HG02973 (cell line): ENCODE data around the gene TGIF1.

Experiments
- ATAC-seq: cut with Tn5 transposase; IDR thresholded peaks from one replicate; pipeline ENCODE4 v1.9.1; 2021; ENCODE audit warnings: moderate library complexity; ENCODE audit not compliant: unreplicated experiment

The TGIF1 gene

GRCh38 chr18:3429121-3429520 is 20.9 kb upstream of the TGIF1 start:
- no peak for ATAC-seq

- no peak for ATAC-seq
Measured at GRCh38 chr18:3434685-3435084, 15.3 kb upstream of the TGIF1 start.

GRCh38 chr18:3440341-3440740 is 9.6 kb upstream of the TGIF1 start:
- ATAC-seq: no peak

GRCh38 chr18:3441290-3441689 is 8.7 kb upstream of the TGIF1 start:
- ATAC-seq: no peak

DNA sequence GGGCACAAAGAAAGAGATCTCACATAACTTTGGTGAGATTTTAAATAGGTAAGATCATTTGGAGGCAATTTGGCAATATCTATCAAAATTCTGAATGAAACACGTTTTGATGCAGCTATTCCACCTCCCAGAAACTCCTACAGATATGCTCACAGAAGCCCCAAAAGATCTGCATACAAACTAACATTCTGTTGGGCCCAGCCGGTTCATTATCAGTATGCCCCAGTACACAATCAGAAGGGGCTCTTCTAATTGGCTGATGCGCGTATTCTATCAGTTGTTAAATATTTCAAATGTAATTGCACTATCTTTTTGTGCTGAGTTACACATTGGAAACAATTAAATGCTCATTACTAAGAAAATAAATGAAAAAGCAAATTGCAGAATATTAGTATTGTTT is 7.1 kb upstream of the TGIF1 start:
- ATAC-seq: no peak

DNA sequence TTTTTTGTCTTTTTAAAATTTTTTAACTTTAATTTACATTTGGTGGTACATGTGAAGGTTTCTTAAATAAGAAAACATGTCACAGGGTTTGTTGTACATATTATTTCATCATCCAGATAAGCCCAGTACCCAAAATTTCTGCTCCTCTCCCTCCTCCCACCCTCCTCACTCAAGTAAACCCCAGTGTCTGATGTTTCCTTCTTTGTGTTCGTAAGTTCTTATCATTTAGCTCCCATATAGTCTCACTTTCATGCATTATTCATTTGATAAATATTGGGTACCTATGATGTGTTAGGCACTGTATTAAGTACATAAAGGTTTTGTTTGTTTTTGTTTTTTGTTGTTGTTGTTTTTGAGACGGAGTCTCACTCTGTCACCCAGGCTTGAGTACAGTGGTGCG is 5.7 kb upstream of the TGIF1 start:
- ATAC-seq: no peak

GRCh38 chr18:3444954-3445353 is 5.0 kb upstream of the TGIF1 start:
- ATAC-seq: no peak

DNA sequence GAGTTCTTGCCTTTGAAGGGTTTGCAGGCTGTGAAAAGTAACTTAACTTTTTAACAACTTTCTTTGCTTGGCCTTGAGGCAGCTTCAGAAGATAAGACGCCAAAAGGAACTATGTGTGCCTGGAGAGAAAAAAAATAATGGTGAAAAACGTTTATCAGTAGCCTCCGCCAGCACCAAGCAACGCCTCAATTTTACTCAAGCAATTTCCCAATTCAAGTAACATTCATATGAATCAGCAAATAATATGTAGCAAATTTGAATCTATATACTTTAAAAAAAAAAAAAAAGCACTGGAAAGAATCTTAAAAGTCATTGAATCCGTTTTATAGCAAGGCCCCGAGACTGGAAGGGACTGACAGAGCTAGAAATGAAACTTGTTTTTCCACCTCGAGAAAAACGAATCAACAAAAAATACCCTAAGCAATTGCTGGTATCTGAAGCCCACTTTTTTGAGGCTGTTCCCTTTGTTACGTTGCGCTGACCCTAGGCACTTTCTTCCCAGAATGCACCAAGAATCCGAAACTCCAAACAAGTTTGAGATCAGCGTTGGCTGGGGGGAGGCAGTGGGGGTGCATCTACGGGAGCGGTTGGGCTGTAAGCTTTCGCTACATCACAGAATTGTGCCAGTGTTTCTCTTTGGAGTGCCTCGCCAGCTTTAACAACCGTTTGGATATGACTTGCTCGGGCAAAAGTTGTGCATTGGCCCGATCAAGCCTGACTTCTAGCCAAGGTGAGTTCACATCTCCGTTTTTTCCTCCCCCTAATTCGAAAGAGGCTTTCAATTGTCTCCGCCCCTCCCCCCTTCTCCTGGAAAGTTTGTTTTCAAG is 2.7 kb upstream of the TGIF1 start:
- no peak for ATAC-seq

DNA sequence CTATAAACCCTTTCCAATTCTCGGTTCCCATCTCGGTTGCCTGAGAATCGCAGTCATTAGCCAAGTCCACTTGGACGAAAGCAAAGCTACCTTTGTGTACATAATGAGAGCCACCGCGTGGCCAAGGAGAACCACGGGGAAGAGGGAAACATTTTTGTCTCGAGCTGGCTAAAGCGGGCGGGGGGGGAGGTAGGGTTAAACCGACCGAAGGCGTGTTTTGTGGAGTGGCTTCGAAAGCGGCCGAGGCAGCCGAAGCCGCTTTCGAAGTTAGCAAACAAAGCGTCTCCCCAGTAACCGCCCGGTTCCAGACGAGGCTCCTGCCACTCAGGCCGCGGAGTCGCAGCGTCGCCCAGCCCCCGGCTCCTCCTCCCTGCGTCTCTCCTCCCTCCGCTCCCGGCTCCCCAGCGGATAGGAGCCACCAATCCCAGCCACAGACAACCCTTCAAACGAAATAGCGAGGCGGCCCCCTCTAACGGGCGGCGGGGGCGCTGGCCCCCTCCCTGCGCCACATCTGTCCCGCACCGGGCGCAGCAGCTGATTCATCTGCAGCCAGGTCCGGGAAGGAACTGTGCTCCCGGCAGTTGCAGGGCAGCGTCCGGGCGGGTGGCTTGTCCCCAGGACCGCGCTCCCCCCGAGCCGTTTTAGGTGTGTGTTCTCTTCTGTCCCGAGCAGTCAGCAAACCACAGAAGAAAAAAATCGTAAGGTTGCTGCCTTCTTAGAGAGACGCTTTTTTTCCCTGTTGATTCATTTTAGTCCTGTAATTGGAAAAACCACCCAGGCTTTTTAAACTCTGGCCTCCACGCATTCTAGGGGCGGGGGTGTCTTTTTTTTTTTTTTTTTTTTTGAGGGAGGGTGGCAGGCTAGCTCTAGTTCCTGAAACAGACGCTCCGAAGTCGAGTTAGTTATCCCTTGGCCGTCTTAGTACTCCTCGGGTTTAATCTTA is 1.8 kb upstream of the TGIF1 start:
- peak; percentile 62 for ATAC-seq

GRCh38 chr18:3448838-3449511 is 997 bp upstream of the TGIF1 start:
- ATAC-seq: peak; percentile 45

- peak; percentile 11 for ATAC-seq
Measured at GRCh38 chr18:3449512-3450011, 410 bp upstream of the TGIF1 start.

DNA sequence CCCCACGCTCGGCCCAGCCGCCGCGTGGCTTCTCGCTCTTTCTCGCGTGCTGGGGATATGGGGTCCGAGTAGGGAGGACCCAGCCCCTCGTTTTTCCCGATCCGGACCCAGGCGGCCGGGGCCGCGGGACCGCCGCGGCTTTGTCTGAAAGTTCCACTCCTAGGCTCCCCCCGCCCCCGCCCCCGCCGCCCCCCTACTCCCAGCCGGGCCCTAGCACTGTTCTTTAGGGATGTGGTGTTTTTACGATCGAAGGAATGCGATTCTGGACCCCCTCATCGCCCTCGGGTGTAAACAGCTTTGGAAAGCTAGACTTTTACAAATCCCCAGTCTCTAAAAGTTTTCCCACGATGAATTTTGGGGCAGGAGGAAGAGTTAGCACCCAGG is 819 bp downstream of the TGIF1 start:
- ATAC-seq: no peak

- no peak for ATAC-seq
Measured at GRCh38 chr18:3451183-3451988, 1.4 kb downstream of the TGIF1 start.

GRCh38 chr18:3451989-3452749 is 2.2 kb downstream of the TGIF1 start:
- no peak for ATAC-seq

- ATAC-seq: no peak
Measured at GRCh38 chr18:3452750-3453539, 3.0 kb downstream of the TGIF1 start.

DNA sequence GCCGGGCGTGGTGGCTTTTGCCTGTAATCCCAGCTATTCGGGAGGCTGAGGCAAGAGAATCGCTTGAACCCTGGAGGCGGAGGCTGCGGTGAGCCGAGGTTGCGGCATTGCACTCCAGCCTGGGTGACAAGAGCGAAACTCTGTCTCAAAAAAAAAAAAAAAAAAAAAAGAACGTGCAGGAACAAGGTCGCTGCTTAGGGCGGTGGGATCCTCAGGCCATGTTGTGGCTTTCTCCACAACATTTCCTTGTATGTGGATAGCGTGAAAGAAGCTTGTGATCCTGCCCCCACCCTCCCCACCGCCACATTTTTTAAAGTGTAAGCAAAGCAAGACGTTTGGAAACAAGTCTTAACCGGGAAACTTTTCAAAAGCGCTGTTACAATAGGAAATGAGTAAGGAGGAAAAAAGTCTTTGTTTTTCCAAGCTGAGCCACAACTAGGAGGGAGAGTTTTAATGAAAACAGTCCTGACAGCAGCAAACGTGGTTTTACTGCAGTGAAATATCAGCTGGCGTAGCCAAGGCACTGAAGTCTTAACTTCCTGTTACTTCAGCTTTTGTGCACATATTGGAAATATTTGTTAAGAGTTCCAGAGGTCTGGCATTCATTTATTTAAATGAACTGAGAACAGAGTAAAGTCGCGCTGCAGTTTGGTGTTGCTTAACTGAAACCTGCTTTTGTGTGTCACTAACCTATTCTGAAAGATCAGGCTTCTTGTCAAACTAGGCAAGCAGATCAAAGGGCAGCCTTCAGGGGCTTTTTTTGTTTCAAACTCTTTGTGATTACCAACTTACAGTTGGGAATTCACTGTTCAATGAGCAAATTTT is 3.8 kb downstream of the TGIF1 start:
- ATAC-seq: no peak

DNA sequence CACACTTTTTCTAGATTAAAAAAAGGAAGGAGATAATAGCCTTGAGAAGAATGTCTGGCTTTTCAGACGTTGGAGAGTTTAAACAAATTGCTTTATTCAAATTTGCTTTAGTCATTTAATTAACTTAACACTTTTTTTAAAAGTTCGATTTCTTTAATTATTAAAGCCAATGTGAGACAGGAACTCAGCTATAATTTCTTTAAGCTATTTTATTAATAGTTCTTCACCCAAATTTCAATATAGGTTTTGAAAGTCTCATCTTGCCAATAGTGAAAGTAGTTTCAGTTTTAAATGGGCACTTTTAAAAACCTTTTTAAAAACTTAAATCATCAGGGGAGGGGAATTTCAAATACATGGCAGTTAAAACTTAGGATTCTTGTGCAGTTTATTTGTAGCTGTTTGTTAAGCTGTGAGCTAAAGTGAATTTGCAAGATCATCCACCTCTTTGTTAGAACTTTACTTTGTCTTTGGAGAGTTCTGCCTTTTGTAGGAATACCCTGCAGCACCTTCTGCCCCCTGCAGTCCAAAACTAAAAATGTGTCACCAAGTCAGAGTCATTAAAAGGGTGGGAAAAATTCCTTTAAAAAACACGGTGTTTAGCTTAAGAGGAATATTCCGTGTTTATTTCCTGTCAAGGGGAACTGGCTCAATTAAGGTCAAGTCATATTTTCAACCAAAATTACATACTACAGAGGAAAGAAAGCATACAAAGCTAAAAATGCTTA is 4.6 kb downstream of the TGIF1 start:
- ATAC-seq: no peak
